SK-N-SH (cell line): ENCODE data around the gene PSMC3IP. TPM values are rescaled to one million over a fixed set of nuclear protein-coding genes. Genes with fewer than 3 reads are reported as not detected.

Source experiments
- CTCF ChIA-PET: fragments of 300-600, 350-600 bp; formaldehyde crosslinking; extraction: SDS; loops from one replicate; lab custom pipeline; 2021; lab: Yijun Ruan, JAX
- POLR2A ChIA-PET: fragments of 350-600 bp; sonication (Branson Sonifier 250); formaldehyde crosslinking; extraction: SDS; loops from one replicate; lab custom pipeline; 2020; ENCODE audit warnings: antibody characterized with exemption, inconsistent platforms; lab: Yijun Ruan, JAX
- DNase-seq: peaks from one replicate; pipeline ENCODE4 v3.0.0; 2012
- H2AFZ ChIP-seq: fragments of 200-600 bp; sonication (generic); 2 replicates; pipeline ENCODE4 v1.8.1; 2016; ENCODE audit warnings: antibody characterized with exemption, mild to moderate bottlenecking, low read depth
- H3F3A ChIP-seq: fragments of 200-600 bp; sonication (generic); replicated peaks from 2 replicates; pipeline ENCODE3; 2016; ENCODE audit warnings: antibody characterized with exemption, mild to moderate bottlenecking; ENCODE audit not compliant: insufficient read depth
- H3K27ac ChIP-seq, 2 experiments: fragments of 200-500 bp in 1 of 2; fragments of 200-600 bp in 1 of 2; sonication (Bioruptor generic) in 1 of 2; sonication (generic), shearing (Covaris generic) in 1 of 2; 2 replicates each; pipeline versions ENCODE4 v1.5.1 to v1.6.1; 2014 to 2016; ENCODE audit warnings: low read depth in 2 of 2, inconsistent platforms in 1 of 2, low read length in 1 of 2, mild to moderate bottlenecking in 1 of 2, mixed read lengths in 1 of 2
- H3K27me3 ChIP-seq: fragments of 200-600 bp; sonication (generic), shearing (Covaris generic); 2 replicates; pipeline ENCODE4 v1.6.1; 2016; ENCODE audit warnings: mixed run types; ENCODE audit not compliant: insufficient read depth
- H3K36me3 ChIP-seq, 2 experiments: fragments of 200-500 bp in 1 of 2; fragments of 200-600 bp in 1 of 2; sonication (Bioruptor generic) in 1 of 2; sonication (generic) in 1 of 2; replicated peaks in 1 of 2; 2 replicates each; pipeline versions ENCODE3 to v1.5.1; 2014 to 2016; ENCODE audit warnings: low read length in 1 of 2, mild to moderate bottlenecking in 1 of 2; ENCODE audit not compliant: insufficient read depth in 2 of 2, control insufficient read depth in 1 of 2
- H3K4me1 ChIP-seq, 2 experiments: fragments of 200-500 bp in 1 of 2; fragments of 200-600 bp in 1 of 2; sonication (Bioruptor generic) in 1 of 2; sonication (generic), shearing (Covaris generic) in 1 of 2; 2 replicates each; pipeline versions ENCODE4 v1.5.1 to v1.6.1; 2014 to 2016; ENCODE audit warnings: low read depth in 1 of 2, low read length in 1 of 2, mixed run types in 1 of 2; ENCODE audit not compliant: insufficient read depth in 2 of 2, control insufficient read depth in 1 of 2
- H3K4me2 ChIP-seq: fragments of 200-600 bp; sonication (generic), shearing (Covaris generic); 2 replicates; pipeline ENCODE4 v1.6.1; 2017; ENCODE audit warnings: mixed run types
- H3K4me3 ChIP-seq, 2 experiments: fragments of 200-500 bp in 1 of 2; fragments of 200-600 bp in 1 of 2; sonication (Bioruptor generic) in 1 of 2; sonication (generic), shearing (Covaris generic) in 1 of 2; 2 replicates each; pipeline versions ENCODE4 v1.5.1 to v1.8.1; 2014 to 2016; ENCODE audit warnings: low read depth in 2 of 2, inconsistent platforms in 1 of 2, low read length in 1 of 2, mild to moderate bottlenecking in 1 of 2, mixed read lengths in 1 of 2, moderate library complexity in 1 of 2
- H3K79me2 ChIP-seq: fragments of 200-600 bp; sonication (generic); 2 replicates; pipeline ENCODE4 v1.8.1; 2017; ENCODE audit warnings: mild to moderate bottlenecking; ENCODE audit not compliant: insufficient read depth
- H3K9ac ChIP-seq: fragments of 200-600 bp; sonication (generic); 2 replicates; pipeline ENCODE4 v1.6.1; 2017; ENCODE audit warnings: mixed run types
- H3K9me2 ChIP-seq: fragments of 200-600 bp; sonication (generic); 2 replicates; pipeline ENCODE4 v1.6.1; 2017; ENCODE audit warnings: mixed run types
- H3K9me3 ChIP-seq: fragments of 200-600 bp; sonication (generic); 2 replicates; pipeline ENCODE4 v1.6.1; 2017; ENCODE audit warnings: mixed run types, mild to moderate bottlenecking, moderate library complexity
- H4K20me1 ChIP-seq: fragments of 200-600 bp; sonication (generic); 2 replicates; pipeline ENCODE4 v1.6.1; 2017; ENCODE audit warnings: mild to moderate bottlenecking, mixed run types; ENCODE audit not compliant: insufficient read depth
- ELF1 ChIP-seq: IDR thresholded peaks from 2 replicates; pipeline ENCODE4 v1.4.0; 2012
- EP300 ChIP-seq, 2 experiments: IDR thresholded peaks; 2 replicates each; pipeline versions ENCODE4 v1.4.0 to v1.6.1; 2012; ENCODE audit warnings: borderline replicate concordance in 1 of 2, low read depth in 1 of 2, low read length in 1 of 2
- EZH2phosphoT487 ChIP-seq: fragments of 200-600 bp; sonication (generic); IDR thresholded peaks from 2 replicates; pipeline ENCODE4 v1.6.1; 2017; ENCODE audit warnings: low read depth, mixed run types, mild to moderate bottlenecking, antibody characterized with exemption, moderate library complexity, borderline replicate concordance
- IRF3 ChIP-seq: fragments of 150-350 bp; IDR thresholded peaks from 2 replicates; pipeline ENCODE4 v1.6.1; 2016; ENCODE audit warnings: mild to moderate bottlenecking, low read depth, low read length
- JUND ChIP-seq: IDR thresholded peaks from 2 replicates; pipeline ENCODE4 v1.4.0; 2012
- NFIC ChIP-seq: IDR thresholded peaks from 2 replicates; pipeline ENCODE4 v1.4.0; 2012; ENCODE audit warnings: borderline replicate concordance
- RAD21 ChIP-seq: IDR thresholded peaks from 2 replicates; pipeline ENCODE4 v1.6.1; 2012; ENCODE audit warnings: mild to moderate bottlenecking, low read length
- SMC3 ChIP-seq: IDR thresholded peaks from 2 replicates; pipeline ENCODE4 v1.6.1; 2012; ENCODE audit warnings: low read depth, low read length, improper control_type of control experiment
- TAF1 ChIP-seq: IDR thresholded peaks from 2 replicates; pipeline ENCODE4 v1.6.1; 2012; ENCODE audit warnings: low read depth, mild to moderate bottlenecking, low read length, moderate library complexity, borderline replicate concordance
- TEAD4 ChIP-seq: IDR thresholded peaks from 2 replicates; pipeline ENCODE4 v1.4.0; 2012; ENCODE audit warnings: mild to moderate bottlenecking, borderline replicate concordance; ENCODE audit not compliant: insufficient read depth
- USF1 ChIP-seq: IDR thresholded peaks from 2 replicates; pipeline ENCODE4 v1.4.0; 2012; ENCODE audit warnings: low read depth, borderline replicate concordance
- USF2 ChIP-seq: fragments of 150-350 bp; IDR thresholded peaks from 2 replicates; pipeline ENCODE4 v1.6.1; 2017; ENCODE audit warnings: antibody characterized with exemption, low read length, low read depth, borderline replicate concordance
- WGBS: methylation state at CpG from one replicate; pipeline ENCODE4 v1.1.6; 2017; ENCODE audit warnings: low lambda C conversion rate; 5-methylcytosine and 5-hydroxymethylcytosine counted together
- polyA plus RNA-seq, 3 experiments: library from polyadenylated mRNA; depleted of rRNA; stranded (reverse); fragments of >200 nt; gene quantifications; 2 replicates each; pipeline ENCODE4 v1.2.3, GENCODE V29; 2012
- TF ChIP-seq, protein P1 (sequence below): fragments of 200-600 bp; sonication (generic); IDR thresholded peaks from 2 replicates; pipeline ENCODE4 v1.6.1; 2017; ENCODE audit warnings: antibody characterized with exemption, mild to moderate bottlenecking, moderate library complexity
- TF ChIP-seq, protein P2 (sequence below): IDR thresholded peaks from 2 replicates; pipeline ENCODE4 v1.4.0; 2012; ENCODE audit warnings: low read depth, borderline replicate concordance

The PSMC3IP gene
- polyA plus RNA-seq, 1 of the 3 experiments (the other 2 are of a cell fraction): 17.3 TPM

GRCh38 chr17:42586514-42587230, 9.1 kb upstream of the PSMC3IP start:
- TF ChIP-seq, protein P1, sequence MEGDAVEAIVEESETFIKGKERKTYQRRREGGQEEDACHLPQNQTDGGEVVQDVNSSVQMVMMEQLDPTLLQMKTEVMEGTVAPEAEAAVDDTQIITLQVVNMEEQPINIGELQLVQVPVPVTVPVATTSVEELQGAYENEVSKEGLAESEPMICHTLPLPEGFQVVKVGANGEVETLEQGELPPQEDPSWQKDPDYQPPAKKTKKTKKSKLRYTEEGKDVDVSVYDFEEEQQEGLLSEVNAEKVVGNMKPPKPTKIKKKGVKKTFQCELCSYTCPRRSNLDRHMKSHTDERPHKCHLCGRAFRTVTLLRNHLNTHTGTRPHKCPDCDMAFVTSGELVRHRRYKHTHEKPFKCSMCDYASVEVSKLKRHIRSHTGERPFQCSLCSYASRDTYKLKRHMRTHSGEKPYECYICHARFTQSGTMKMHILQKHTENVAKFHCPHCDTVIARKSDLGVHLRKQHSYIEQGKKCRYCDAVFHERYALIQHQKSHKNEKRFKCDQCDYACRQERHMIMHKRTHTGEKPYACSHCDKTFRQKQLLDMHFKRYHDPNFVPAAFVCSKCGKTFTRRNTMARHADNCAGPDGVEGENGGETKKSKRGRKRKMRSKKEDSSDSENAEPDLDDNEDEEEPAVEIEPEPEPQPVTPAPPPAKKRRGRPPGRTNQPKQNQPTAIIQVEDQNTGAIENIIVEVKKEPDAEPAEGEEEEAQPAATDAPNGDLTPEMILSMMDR: no peak
- TF ChIP-seq TAF1 (no peak), TEAD4 (no peak), EP300 (IDR thresholded peaks at IDR 0.05; ENCODE audit: borderline replicate concordance in 1 of 2, low read depth in 1 of 2, low read length in 1 of 2) (no peak), EZH2phosphoT487 (no peak), USF2 (no peak), SMC3 (no peak), USF1 (no peak), JUND (no peak), IRF3 (no peak), ELF1 (no peak), NFIC (no peak), RAD21 (no peak)
- TF ChIP-seq, protein P2, sequence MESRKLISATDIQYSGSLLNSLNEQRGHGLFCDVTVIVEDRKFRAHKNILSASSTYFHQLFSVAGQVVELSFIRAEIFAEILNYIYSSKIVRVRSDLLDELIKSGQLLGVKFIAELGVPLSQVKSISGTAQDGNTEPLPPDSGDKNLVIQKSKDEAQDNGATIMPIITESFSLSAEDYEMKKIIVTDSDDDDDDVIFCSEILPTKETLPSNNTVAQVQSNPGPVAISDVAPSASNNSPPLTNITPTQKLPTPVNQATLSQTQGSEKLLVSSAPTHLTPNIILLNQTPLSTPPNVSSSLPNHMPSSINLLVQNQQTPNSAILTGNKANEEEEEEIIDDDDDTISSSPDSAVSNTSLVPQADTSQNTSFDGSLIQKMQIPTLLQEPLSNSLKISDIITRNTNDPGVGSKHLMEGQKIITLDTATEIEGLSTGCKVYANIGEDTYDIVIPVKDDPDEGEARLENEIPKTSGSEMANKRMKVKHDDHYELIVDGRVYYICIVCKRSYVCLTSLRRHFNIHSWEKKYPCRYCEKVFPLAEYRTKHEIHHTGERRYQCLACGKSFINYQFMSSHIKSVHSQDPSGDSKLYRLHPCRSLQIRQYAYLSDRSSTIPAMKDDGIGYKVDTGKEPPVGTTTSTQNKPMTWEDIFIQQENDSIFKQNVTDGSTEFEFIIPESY: no peak
- H4K20me1 ChIP-seq: no peaks in the 10 kb centered on the region
- peaks cover 13% of the 10 kb centered on the region; the same call in 1 of the 2 replicates for H3K79me2 ChIP-seq
- no peak overlapping the region for H3K27ac ChIP-seq
- no peaks in the 10 kb centered on the region for H3K9me3 ChIP-seq
- DNase-seq: no peak
- H3K9me2 ChIP-seq: no peaks in the 10 kb centered on the region
- H3K9ac ChIP-seq: no peak overlapping the region
- ChIA-PET CTCF (interaction anchor here (0.7 to 4.2 kb wide), 4 partner anchors 8 to 177 kb away, joined by 3 to 26 read pairs (median 4); no protein-coding TSS in a partner anchor), POLR2A (no interaction called here)
- no peak overlapping the region for H3K4me2 ChIP-seq
- peaks cover 44 to 53% of the 10 kb centered on the region in 2 experiments for H3K36me3 ChIP-seq
- 89% methylated on average over 7 of the region's 7 CpGs for WGBS
- no peaks in the 10 kb centered on the region for H3K4me1 ChIP-seq
- no peak overlapping the region for H2AFZ ChIP-seq
- no peaks in the 10 kb centered on the region for H3K27me3 ChIP-seq
- no peaks in the 10 kb centered on the region for H3F3A ChIP-seq
- H3K4me3 ChIP-seq: no peak overlapping the region
